Memory B cell (primary cell): ENCODE measurements around the gene UQCRC1.

Source experiments
- ATAC-seq: fragments of 150-1000 bp; cut with Tn5 transposase; 2 replicates; pipeline ENCODE4 v1.10.0; 2021; ENCODE audit warnings: low read depth, mild to moderate bottlenecking, moderate library complexity
- DNase-seq, 2 donors: peaks; one replicate each; pipeline ENCODE4 v3.0.0; 2022; ENCODE audit warnings: low spot score in 2 of 2
- H3K27ac Mint-ChIP-seq: one replicate; pipeline ENCODE4 v1.8.0; 2022; ENCODE audit warnings: mild to moderate bottlenecking, moderate library complexity, mixed read lengths
- H3K27me3 Mint-ChIP-seq: one replicate; pipeline ENCODE4 v1.8.0; 2022; ENCODE audit warnings: mixed read lengths
- H3K36me3 Mint-ChIP-seq: one replicate; pipeline ENCODE4 v1.8.0; 2022; ENCODE audit warnings: mild to moderate bottlenecking, mixed read lengths
- H3K4me1 Mint-ChIP-seq: one replicate; pipeline ENCODE4 v1.8.0; 2022; ENCODE audit warnings: mixed read lengths
- H3K4me3 Mint-ChIP-seq: one replicate; pipeline ENCODE4 v1.8.0; 2022; ENCODE audit warnings: mild to moderate bottlenecking, moderate library complexity, mixed read lengths
- H3K9me3 Mint-ChIP-seq: one replicate; pipeline ENCODE4 v1.8.0; 2022; ENCODE audit warnings: mixed read lengths

The UQCRC1 gene

DNA sequence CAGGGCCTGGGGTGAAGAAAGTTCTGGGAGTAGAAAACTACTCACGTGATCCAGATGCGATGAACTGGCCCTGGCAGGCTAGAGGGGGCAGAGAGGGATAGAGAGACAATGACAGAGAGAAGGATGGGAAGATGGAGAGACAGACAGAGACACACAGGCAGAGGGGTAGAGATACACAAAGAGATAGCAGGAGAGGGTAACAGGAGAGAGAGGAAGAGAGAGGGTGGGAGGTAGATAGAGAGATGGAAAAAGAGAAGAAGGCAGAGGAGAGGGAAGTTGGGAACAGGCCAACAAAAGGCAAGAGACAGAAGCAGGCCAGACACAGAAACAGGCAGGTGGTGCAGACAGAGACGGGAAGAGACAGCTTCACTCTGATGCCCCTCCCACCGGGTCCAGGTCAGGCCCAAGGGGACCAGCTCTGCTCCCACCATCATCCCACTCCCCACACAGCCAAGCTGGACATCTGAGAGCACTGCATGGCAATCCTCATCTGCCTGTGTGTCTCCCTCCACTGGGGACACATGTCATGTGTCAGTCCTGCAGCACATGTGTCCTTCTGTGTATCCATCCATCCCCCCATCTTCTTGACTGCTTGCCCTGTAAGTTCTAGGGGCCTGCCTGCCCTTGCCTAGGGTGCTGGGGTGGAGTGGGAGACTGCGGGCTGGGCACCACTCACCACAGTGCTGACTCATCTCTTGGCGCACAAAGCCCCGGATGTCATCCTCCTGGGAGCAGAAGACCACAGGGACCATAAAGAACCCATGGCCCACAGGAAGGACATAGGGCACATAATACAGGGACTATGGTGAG is 43.6 kb downstream of the UQCRC1 start:
- H3K27me3 Mint-ChIP-seq, result no peaks in the 10 kb centered on the region
- H3K27ac Mint-ChIP-seq, result peak overlapping the region; percentile 21
- ATAC-seq, result no peak
- H3K4me3 Mint-ChIP-seq, result no peak overlapping the region
- no peak for DNase-seq
- H3K4me1 Mint-ChIP-seq, result no peaks in the 10 kb centered on the region
- no peaks in the 10 kb centered on the region for H3K9me3 Mint-ChIP-seq
- H3K36me3 Mint-ChIP-seq, result no peaks in the 10 kb centered on the region

GRCh38 chr3:48565186-48565585 is 44.3 kb downstream of the UQCRC1 start:
- DNase-seq, result no peak
- Mint-ChIP-seq H3K36me3 (no peaks in the 10 kb centered on the region), H3K27ac (peak overlapping the region; percentile 21), H3K27me3 (no peaks in the 10 kb centered on the region), H3K4me1 (peaks cover 4% of the 10 kb centered on the region), H3K9me3 (no peaks in the 10 kb centered on the region), H3K4me3 (no peak overlapping the region)
- no peak for ATAC-seq

DNA sequence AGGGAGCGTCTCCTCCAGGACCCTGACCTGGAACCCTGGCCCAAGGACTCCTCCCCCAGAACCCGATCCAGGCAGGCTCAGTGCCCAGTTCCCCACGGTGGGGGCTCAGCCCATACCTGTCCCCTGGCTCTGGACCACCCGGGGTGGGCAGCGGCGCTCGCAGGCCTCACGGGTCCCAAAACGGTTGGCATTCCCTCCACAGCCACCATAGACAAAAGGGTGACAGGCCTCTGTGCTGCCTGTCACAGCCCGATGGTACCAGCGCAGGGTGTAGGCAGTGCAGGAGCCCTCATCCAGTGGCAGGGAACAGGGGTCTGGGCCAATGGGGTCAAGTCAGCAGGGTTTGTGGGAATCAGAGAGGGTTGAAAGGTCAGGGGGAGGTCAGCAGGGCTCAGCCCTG is 44.8 kb downstream of the UQCRC1 start:
- H3K27ac Mint-ChIP-seq, result no peak overlapping the region
- no peak for DNase-seq
- ATAC-seq, result no peak

DNA sequence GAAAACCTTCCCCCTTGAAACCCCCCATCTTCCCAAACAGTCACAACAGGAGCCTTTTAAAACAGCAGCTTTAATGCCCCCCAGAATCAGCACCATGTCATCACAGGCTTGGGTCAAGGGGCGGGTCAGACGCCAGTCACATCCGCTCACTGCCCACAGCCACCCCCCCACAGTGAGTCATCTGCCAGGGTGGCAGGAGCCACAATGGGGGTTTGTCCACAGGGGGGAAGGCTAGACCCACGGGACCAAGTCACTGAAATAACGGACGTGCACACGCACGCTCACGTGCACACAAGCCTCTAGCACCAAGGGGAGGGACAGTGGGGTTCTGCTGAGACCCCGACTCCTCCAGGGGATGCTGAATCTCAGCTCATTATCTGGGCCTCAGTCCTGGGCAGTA is 45.4 kb downstream of the UQCRC1 start:
- H3K4me1 Mint-ChIP-seq, result peaks cover 12% of the 10 kb centered on the region
- no peak overlapping the region for H3K4me3 Mint-ChIP-seq
- no peaks in the 10 kb centered on the region for H3K36me3 Mint-ChIP-seq
- ATAC-seq (peak; percentile 40), DNase-seq (no peak)
- H3K27me3 Mint-ChIP-seq, result no peaks in the 10 kb centered on the region
- H3K27ac Mint-ChIP-seq, result no peak overlapping the region
- no peaks in the 10 kb centered on the region for H3K9me3 Mint-ChIP-seq

More for the DNA sequence above, 44.8 kb downstream of the UQCRC1 start:
- H3K36me3 Mint-ChIP-seq, result no peaks in the 10 kb centered on the region
- no peak overlapping the region for H3K4me3 Mint-ChIP-seq
- no peaks in the 10 kb centered on the region for H3K27me3 Mint-ChIP-seq
- H3K9me3 Mint-ChIP-seq, result no peaks in the 10 kb centered on the region
- H3K4me1 Mint-ChIP-seq, result peaks cover 9% of the 10 kb centered on the region

DNA sequence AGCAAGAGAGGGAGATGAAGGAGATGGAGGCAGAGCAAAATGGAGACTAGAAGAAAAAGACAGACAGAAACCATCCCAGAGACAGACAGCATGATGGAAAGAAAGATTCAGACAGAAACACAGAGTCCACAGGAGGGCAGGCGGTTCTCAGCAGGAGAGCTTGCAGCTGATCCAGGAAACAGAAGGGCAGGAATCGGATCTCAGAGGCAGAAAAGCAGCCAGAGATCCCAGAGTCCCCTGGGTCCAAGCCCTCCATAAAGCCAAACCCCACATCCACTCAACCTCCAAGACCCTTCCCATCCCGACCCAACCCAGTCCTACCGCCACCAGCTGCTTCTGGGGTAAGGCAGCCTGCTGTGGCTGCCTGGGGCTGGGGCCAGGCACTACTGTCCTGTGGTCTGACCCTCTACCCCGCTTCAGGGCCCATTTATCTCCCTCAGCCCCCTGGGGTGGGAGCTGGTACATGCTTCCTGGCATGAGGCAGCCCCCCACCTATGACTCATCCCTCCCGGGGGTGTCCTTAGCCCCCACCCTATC is 46.0 kb downstream of the UQCRC1 start, which contains the start of gene UCN2:
UCN2 (minus strand) TSS at position 400 of the 537 bp plus-strand sequence. CDS start 657 bp downstream, outside the sequence.
- Mint-ChIP-seq H3K9me3 (no peaks in the 10 kb centered on the region), H3K27me3 (no peaks in the 10 kb centered on the region), H3K4me3 (no peak within 1 kb of the TSS), H3K4me1 (peaks cover 17% of the 10 kb centered on the region), H3K36me3 (no peaks in the 10 kb centered on the region), H3K27ac (no peak within 1 kb of the TSS)
- ATAC-seq (no peak), DNase-seq (no peak)

DNA sequence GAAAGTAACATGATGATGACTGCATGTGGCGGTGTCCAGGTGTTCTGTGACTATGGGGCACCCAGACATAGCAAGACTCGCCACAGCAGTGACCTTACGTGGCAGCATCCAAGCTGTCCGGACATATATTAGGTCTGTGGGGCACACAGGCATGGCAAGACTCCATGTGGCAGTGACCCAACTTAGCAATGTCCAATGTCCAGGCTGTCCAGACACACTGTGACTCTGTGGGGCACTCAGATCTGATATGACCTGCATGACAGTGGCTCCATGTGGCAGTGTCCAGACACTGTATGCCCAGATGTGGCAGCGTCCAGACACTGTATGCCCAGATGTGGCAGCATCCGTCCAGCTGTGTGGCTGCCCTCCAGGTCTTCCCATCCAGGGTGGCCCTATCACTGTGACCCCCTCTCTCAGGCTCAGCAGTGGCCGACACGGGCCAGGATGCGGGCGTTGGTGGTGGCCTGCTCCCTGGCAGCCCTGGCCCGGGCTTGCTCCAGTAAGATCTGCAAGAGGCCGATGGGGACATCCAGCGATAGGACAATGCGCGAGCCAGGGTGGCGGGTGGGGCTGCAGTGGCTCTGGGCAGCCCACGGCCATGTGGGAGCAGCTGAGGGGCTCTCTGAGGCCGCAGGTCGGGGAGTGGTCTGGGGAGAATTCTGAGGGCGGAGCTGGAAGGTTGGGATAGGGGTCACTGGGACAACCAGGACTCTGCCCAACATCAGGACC is 46.9 kb downstream of the UQCRC1 start:
- ATAC-seq, result no peak
- H3K9me3 Mint-ChIP-seq, result no peaks in the 10 kb centered on the region
- no peaks in the 10 kb centered on the region for H3K36me3 Mint-ChIP-seq

GRCh38 chr3:48561045-48561736 is 48.3 kb downstream of the UQCRC1 start:
- DNase-seq (no peak), ATAC-seq (no peak)
- Mint-ChIP-seq H3K4me1 (peaks cover 27% of the 10 kb centered on the region), H3K27ac (no peak overlapping the region), H3K9me3 (no peaks in the 10 kb centered on the region), H3K36me3 (no peaks in the 10 kb centered on the region), H3K27me3 (no peaks in the 10 kb centered on the region), H3K4me3 (peak overlapping the region; percentile 59)

More for the DNA sequence above, 46.9 kb downstream of the UQCRC1 start:
- no peaks in the 10 kb centered on the region for H3K27me3 Mint-ChIP-seq
- DNase-seq, result no peak
- no peak overlapping the region for H3K4me3 Mint-ChIP-seq
- H3K27ac Mint-ChIP-seq, result no peak overlapping the region
- H3K4me1 Mint-ChIP-seq, result peaks cover 20% of the 10 kb centered on the region

DNA sequence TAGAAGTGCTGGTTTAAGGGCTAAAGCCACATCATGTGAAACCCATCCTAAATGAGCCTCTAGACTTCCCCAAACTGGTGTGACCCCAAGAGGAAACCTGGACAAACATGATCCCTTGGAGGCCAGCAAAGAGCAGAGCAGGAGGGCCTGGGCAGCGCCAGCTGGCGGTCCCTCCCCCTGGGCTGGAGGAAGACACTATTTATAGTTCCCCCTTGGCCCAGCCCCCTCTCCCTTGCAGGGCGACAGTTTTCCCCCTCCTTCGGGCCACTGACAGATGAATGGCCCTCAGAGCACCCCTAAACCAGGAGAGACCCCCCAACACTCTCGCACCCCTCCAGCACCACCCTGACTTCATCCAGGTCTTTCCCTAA is 48.8 kb downstream of the UQCRC1 start:
- DNase-seq (no peak), ATAC-seq (no peak)
- Mint-ChIP-seq H3K27ac (no peak overlapping the region), H3K9me3 (no peaks in the 10 kb centered on the region), H3K4me3 (peak overlapping the region; percentile 59), H3K4me1 (peaks cover 27% of the 10 kb centered on the region), H3K36me3 (no peaks in the 10 kb centered on the region), H3K27me3 (no peaks in the 10 kb centered on the region)

- Mint-ChIP-seq H3K27ac (no peak overlapping the region), H3K9me3 (no peaks in the 10 kb centered on the region), H3K4me1 (peaks cover 27% of the 10 kb centered on the region), H3K4me3 (peak overlapping the region; percentile 6), H3K27me3 (no peaks in the 10 kb centered on the region), H3K36me3 (no peaks in the 10 kb centered on the region)
- ATAC-seq (no peak), DNase-seq (no peak)
These were observed 50.8 kb downstream of the UQCRC1 start for GRCh38 chr3:48558493-48559134.

DNA sequence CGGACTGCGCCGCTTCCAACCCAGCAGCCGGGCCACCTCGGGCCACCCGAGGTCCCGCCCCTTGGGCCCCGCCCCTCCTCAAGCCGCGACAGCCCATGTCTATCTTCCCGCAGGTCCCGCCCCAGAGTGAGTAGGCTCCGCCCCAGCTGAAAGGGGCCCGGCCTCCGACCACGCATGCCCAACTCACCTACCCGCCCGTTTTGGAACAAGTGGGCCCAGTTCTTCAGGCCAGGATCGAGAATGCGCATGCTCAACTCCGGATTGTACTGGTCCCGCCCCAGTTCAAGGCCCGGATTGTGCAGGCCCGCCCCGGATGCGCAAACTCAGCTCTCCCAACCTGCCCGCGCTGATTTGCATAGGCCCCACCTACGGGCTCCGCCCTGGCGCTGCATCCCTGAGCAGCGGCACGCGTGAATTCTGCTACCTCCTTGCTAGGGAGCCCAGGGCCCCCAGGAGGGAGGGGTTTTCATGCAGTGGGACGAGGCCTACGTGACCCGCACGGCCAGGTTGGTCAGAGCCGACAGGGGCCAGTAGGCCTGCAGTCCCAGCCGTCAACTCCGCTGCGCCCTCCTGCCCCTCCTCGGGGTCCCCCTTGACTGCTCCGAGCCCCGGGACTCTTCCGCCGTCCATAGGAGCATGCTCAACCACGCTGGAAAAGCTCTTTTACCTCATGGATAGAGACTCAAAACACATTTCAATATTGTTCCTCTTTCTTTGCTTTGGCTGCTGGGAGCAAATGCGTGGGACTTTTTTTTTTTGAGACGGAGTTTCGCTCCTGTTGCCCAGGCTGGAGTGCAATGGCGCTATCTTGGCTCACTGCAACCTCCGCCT is 52.4 kb downstream of the UQCRC1 start, which contains the start of gene PFKFB4:
PFKFB4 (minus strand) TSS at position 8 of the 831 bp plus-strand sequence. CDS start 26 bp downstream, outside the sequence.
- Mint-ChIP-seq H3K9me3 (no peaks in the 10 kb centered on the region), H3K27ac (peak within 1 kb of the TSS; percentile 93), H3K4me3 (peak within 1 kb of the TSS; percentile 96), H3K36me3 (no peaks in the 10 kb centered on the region), H3K4me1 (peaks cover 27% of the 10 kb centered on the region), H3K27me3 (no peaks in the 10 kb centered on the region)
- peak; percentile 82 for ATAC-seq
- peak; percentile 96 to 99 for DNase-seq

- Mint-ChIP-seq H3K36me3 (no peaks in the 10 kb centered on the region), H3K27me3 (no peaks in the 10 kb centered on the region), H3K4me1 (peaks cover 27% of the 10 kb centered on the region), H3K9me3 (no peaks in the 10 kb centered on the region), H3K27ac (peak overlapping the region; percentile 93), H3K4me3 (peak overlapping the region; percentile 96)
- DNase-seq (no peak), ATAC-seq (no peak)
These were observed 53.3 kb downstream of the UQCRC1 start for GRCh38 chr3:48555949-48556795.

GRCh38 chr3:48555231-48555948 is 54.1 kb downstream of the UQCRC1 start:
- Mint-ChIP-seq H3K4me1 (peaks cover 25% of the 10 kb centered on the region), H3K27me3 (no peaks in the 10 kb centered on the region), H3K4me3 (peak overlapping the region; percentile 96), H3K9me3 (no peaks in the 10 kb centered on the region), H3K27ac (no peak overlapping the region), H3K36me3 (no peaks in the 10 kb centered on the region)
- DNase-seq (no peak), ATAC-seq (no peak)
